K562 (cell line): Measurements from ENCODE around the gene SLC39A7. TPM values are rescaled to one million over a fixed set of nuclear protein-coding genes. Genes with fewer than 3 reads are reported as not detected.

Experiments
- ARID1B ChIP-seq: fragments of 450-650 bp; IDR thresholded peaks from 2 replicates; pipeline ENCODE4 v1.6.1; 2016; ENCODE audit warnings: antibody characterized with exemption, mild to moderate bottlenecking, inconsistent platforms
- BACH1 ChIP-seq: fragments of 200-800 bp; sonication (Bioruptor generic); IDR thresholded peaks from 2 replicates; pipeline ENCODE4 v1.6.1; 2016; ENCODE audit warnings: missing genetic modification characterization, missing compliant biosample characterization
- CBX2 ChIP-seq: fragments of 200-600 bp; sonication (generic); IDR thresholded peaks from one replicate; pipeline ENCODE4 v1.6.1; 2012; ENCODE audit warnings: mild to moderate bottlenecking, low read length, inconsistent platforms; ENCODE audit not compliant: insufficient read depth, poor library complexity, severe bottlenecking
- CHD2 ChIP-seq: IDR thresholded peaks from 2 replicates; pipeline ENCODE4 v1.6.1; 2011; ENCODE audit warnings: low read depth, low read length
- DPF2 ChIP-seq: fragments of 450-650 bp; IDR thresholded peaks from 2 replicates; pipeline ENCODE4 v1.6.1; 2016
- FOXA3 ChIP-seq, 2 experiments: fragments of 450-650 bp in 1 of 2; sonication (generic) in 1 of 2; formaldehyde crosslinking; IDR thresholded peaks in 1 of 2; conservative IDR thresholded peaks in 1 of 2; 2 replicates each; pipeline versions ENCODE4 v1.4.0 to v1.8.0; 2020 to 2022; ENCODE audit warnings: mild to moderate bottlenecking in 2 of 2, missing genetic modification reagents in 1 of 2
- FUS ChIP-seq: fragments of 200-400 bp; formaldehyde crosslinking; optimal IDR thresholded peaks from 2 replicates; pipeline ENCODE3; 2017; ENCODE audit warnings: low read depth, low read length
- HLTF ChIP-seq: fragments of 450-650 bp; IDR thresholded peaks from 2 replicates; pipeline ENCODE4 v1.6.1; 2016
- HOXB6 ChIP-seq: fragments of 250-450 bp; sonication (Bioruptor Pico); IDR thresholded peaks from 2 replicates; pipeline ENCODE4 v1.5.1; 2022; ENCODE audit warnings: mild to moderate bottlenecking, borderline replicate concordance
- KLF13 ChIP-seq: fragments of 450-650 bp; IDR thresholded peaks from 2 replicates; pipeline ENCODE4 v1.6.1; 2016; ENCODE audit warnings: missing genetic modification characterization, low read depth, mild to moderate bottlenecking, missing compliant biosample characterization, moderate library complexity, borderline replicate concordance
- NR3C1 ChIP-seq: sonication (generic); formaldehyde crosslinking; IDR thresholded peaks from 2 replicates; pipeline ENCODE4 v1.8.1; 2022; ENCODE audit warnings: missing genetic modification reagents
- POLR2AphosphoS2 ChIP-seq: IDR thresholded peaks from 2 replicates; pipeline ENCODE4 v1.6.1; 2012; ENCODE audit warnings: low read length, improper control_type of control experiment
- RNF2 ChIP-seq: sonication (generic); IDR thresholded peaks from 2 replicates; pipeline ENCODE4 v1.6.1; 2016
- ZBTB8A ChIP-seq: fragments of 450-650 bp; IDR thresholded peaks from 2 replicates; pipeline ENCODE4 v1.6.1; 2018; ENCODE audit warnings: mild to moderate bottlenecking, moderate library complexity; ENCODE audit not compliant: partially characterized antibody
- ZKSCAN3 ChIP-seq: fragments of 250-450 bp; sonication (Bioruptor Pico); IDR thresholded peaks from 2 replicates; pipeline ENCODE4 v1.4.0; 2020
- polyA plus RNA-seq, 8 experiments: library from polyadenylated mRNA; depleted of rRNA in 4 of 8; stranded (reverse) in 5 of 8; unstranded in 3 of 8; fragments of >200 nt; fragmentation: Nextera tagmentation in 2 of 8; fragmentation: Illumina TruSeq in 1 of 8; extraction: Ambion mirVana in 2 of 8; extraction: Trizol in 1 of 8; gene quantifications; 2 replicates each; pipeline versions ENCODE4 v1.2.1 to v1.2.3, GENCODE V29; 2011 to 2014; ENCODE audit warnings: inconsistent platforms in 1 of 8, missing spikeins in 1 of 8
- total RNA-seq, 7 experiments: library from RNA; depleted of rRNA in 6 of 7; stranded (reverse); fragments of >200 nt in 6 of 7; fragmentation: Illumina TruSeq in 2 of 7; extraction: Trizol in 2 of 7; gene quantifications; 2 replicates each; pipeline versions ENCODE4 v1.2.1 to v1.2.3, GENCODE V29; 2011 to 2021; ENCODE audit warnings: low replicate concordance in 1 of 7
- TF ChIP-seq, protein P1 (sequence below): sonication (generic); formaldehyde crosslinking; IDR thresholded peaks from 2 replicates; pipeline ENCODE4 v1.8.0; 2023; ENCODE audit warnings: mild to moderate bottlenecking, missing genetic modification reagents
- TF ChIP-seq, protein P2 (sequence below): fragments of 250-450 bp; sonication (Bioruptor Pico); IDR thresholded peaks from 2 replicates; pipeline ENCODE4 v1.5.1; 2021; ENCODE audit warnings: mild to moderate bottlenecking
- TF ChIP-seq, protein P3 (sequence below): fragments of 250-450 bp; sonication (Bioruptor Pico); IDR thresholded peaks from 2 replicates; pipeline ENCODE4 v1.4.0; 2020; ENCODE audit warnings: mild to moderate bottlenecking, moderate library complexity, borderline replicate concordance
- TF ChIP-seq, protein P4 (sequence below): fragments of 250-450 bp; sonication (Bioruptor Pico); IDR thresholded peaks from 2 replicates; pipeline ENCODE4 v1.4.0; 2020

Gene SLC39A7
- total and polyA plus RNA-seq, 9 of the 15 experiments (the other 6 are each of a cell fraction or from before 2014, with no cell fraction given), result 21.7 to 169 (median 121) TPM

DNA sequence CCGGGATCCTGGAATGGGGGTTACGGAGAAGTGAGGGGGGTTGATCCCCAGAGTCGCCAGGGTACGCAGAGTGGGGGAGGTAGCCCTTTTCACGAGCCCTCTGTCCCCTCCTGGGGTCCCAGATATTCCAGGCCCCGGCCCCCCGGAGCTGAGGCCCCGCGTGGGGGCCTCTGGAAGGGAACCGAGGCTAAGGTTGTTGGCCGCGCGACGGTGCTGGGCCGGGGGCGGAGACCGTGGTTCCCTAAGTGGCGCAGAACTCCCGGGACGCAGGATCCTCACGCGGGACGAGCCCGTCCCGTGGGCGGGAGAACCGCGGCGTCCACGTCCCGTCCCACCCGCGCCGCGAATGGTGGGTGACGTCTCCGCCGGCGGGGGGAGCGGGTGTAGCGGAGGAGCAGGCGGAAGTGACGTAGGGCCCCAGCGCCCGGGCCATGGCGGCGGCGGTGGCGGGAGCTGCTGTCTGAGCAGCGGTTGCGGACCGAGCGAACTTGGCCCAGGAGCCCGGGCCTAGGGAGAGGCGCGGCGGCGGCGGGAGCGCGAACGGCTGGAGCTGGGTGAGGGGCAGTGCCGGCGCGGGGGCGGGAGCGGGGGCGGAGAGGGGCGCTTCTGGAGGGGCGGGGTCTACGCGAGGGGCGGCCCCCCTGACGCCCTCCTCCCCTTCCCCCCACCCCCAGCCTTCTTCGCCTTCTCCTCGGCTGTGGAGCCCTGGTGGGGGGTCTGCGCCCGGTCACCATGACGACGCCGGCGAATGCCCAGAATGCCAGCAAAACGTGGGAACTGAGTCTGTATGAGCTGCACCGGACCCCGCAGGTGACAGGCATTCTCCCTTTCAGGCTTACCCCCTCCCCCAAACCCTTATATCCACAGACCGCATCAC is 7.7 kb downstream of the SLC39A7 start, which contains the start of gene RING1 (continued):
- TF ChIP-seq FOXA3 (CRISPR knock-in tag; conservative IDR thresholded peaks at IDR 0.05 in 1 of 2, IDR thresholded peaks at IDR 0.05 in 1 of 2), result no peak
- no peak for TF ChIP-seq HOXB6
- TF ChIP-seq POLR2AphosphoS2, result peak; percentile 68; the same call in 1 of the 2 replicates
- TF ChIP-seq CHD2, result peak; percentile 65; the same call in 1 of the 2 replicates
- no peak for TF ChIP-seq ZBTB8A
- peak; percentile 86 for TF ChIP-seq FUS
- TF ChIP-seq CBX2, result no peak
- TF ChIP-seq, protein P1, sequence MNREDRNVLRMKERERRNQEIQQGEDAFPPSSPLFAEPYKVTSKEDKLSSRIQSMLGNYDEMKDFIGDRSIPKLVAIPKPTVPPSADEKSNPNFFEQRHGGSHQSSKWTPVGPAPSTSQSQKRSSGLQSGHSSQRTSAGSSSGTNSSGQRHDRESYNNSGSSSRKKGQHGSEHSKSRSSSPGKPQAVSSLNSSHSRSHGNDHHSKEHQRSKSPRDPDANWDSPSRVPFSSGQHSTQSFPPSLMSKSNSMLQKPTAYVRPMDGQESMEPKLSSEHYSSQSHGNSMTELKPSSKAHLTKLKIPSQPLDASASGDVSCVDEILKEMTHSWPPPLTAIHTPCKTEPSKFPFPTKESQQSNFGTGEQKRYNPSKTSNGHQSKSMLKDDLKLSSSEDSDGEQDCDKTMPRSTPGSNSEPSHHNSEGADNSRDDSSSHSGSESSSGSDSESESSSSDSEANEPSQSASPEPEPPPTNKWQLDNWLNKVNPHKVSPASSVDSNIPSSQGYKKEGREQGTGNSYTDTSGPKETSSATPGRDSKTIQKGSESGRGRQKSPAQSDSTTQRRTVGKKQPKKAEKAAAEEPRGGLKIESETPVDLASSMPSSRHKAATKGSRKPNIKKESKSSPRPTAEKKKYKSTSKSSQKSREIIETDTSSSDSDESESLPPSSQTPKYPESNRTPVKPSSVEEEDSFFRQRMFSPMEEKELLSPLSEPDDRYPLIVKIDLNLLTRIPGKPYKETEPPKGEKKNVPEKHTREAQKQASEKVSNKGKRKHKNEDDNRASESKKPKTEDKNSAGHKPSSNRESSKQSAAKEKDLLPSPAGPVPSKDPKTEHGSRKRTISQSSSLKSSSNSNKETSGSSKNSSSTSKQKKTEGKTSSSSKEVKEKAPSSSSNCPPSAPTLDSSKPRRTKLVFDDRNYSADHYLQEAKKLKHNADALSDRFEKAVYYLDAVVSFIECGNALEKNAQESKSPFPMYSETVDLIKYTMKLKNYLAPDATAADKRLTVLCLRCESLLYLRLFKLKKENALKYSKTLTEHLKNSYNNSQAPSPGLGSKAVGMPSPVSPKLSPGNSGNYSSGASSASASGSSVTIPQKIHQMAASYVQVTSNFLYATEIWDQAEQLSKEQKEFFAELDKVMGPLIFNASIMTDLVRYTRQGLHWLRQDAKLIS (CRISPR knock-in tag), result peak; percentile 95; the same call in 1 of the 2 replicates
- TF ChIP-seq, protein P2, sequence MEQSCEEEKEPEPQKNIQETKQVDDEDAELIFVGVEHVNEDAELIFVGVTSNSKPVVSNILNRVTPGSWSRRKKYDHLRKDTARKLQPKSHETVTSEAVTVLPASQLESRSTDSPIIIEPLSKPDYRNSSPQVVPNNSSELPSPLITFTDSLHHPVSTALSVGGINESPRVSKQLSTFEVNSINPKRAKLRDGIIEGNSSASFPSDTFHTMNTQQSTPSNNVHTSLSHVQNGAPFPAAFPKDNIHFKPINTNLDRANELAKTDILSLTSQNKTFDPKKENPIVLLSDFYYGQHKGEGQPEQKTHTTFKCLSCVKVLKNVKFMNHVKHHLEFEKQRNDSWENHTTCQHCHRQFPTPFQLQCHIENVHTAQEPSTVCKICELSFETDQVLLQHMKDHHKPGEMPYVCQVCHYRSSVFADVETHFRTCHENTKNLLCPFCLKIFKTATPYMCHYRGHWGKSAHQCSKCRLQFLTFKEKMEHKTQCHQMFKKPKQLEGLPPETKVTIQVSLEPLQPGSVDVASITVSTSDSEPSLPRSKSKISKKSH (CRISPR knock-in tag), result no peak
- TF ChIP-seq HLTF, result 0 out of 2 replicates have a peak, but pooled peaks have one; percentile 53
- TF ChIP-seq, protein P3, sequence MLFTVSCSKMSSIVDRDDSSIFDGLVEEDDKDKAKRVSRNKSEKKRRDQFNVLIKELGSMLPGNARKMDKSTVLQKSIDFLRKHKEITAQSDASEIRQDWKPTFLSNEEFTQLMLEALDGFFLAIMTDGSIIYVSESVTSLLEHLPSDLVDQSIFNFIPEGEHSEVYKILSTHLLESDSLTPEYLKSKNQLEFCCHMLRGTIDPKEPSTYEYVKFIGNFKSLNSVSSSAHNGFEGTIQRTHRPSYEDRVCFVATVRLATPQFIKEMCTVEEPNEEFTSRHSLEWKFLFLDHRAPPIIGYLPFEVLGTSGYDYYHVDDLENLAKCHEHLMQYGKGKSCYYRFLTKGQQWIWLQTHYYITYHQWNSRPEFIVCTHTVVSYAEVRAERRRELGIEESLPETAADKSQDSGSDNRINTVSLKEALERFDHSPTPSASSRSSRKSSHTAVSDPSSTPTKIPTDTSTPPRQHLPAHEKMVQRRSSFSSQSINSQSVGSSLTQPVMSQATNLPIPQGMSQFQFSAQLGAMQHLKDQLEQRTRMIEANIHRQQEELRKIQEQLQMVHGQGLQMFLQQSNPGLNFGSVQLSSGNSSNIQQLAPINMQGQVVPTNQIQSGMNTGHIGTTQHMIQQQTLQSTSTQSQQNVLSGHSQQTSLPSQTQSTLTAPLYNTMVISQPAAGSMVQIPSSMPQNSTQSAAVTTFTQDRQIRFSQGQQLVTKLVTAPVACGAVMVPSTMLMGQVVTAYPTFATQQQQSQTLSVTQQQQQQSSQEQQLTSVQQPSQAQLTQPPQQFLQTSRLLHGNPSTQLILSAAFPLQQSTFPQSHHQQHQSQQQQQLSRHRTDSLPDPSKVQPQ (CRISPR knock-in tag), result no peak
- TF ChIP-seq BACH1 (tag), result no peak
- TF ChIP-seq ARID1B, result no peak
- TF ChIP-seq DPF2, result no peak
- TF ChIP-seq KLF13 (tag), result peak; percentile 12; the same call in 1 of the 2 replicates
- no peak for TF ChIP-seq ZKSCAN3
- TF ChIP-seq NR3C1 (CRISPR knock-in tag), result peak; percentile 9; the same call in 1 of the 2 replicates
- TF ChIP-seq, protein P4, sequence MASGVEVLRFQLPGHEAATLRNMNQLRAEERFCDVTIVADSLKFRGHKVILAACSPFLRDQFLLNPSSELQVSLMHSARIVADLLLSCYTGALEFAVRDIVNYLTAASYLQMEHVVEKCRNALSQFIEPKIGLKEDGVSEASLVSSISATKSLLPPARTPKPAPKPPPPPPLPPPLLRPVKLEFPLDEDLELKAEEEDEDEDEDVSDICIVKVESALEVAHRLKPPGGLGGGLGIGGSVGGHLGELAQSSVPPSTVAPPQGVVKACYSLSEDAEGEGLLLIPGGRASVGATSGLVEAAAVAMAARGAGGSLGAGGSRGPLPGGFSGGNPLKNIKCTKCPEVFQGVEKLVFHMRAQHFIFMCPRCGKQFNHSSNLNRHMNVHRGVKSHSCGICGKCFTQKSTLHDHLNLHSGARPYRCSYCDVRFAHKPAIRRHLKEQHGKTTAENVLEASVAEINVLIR (CRISPR knock-in tag), result peak; percentile 97
- no peak for TF ChIP-seq RNF2
